HG03342 (cell line): ENCODE results near the gene SLC9A1.

ENCODE experiments used
- ATAC-seq: cut with Tn5 transposase; IDR thresholded peaks from one replicate; pipeline ENCODE4 v1.9.1; 2021; ENCODE audit warnings: mild to moderate bottlenecking, moderate library complexity; ENCODE audit not compliant: unreplicated experiment

The SLC9A1 gene

GRCh38 chr1:27084107-27084506 is 70.8 kb downstream of the SLC9A1 start:
- no peak for ATAC-seq

DNA sequence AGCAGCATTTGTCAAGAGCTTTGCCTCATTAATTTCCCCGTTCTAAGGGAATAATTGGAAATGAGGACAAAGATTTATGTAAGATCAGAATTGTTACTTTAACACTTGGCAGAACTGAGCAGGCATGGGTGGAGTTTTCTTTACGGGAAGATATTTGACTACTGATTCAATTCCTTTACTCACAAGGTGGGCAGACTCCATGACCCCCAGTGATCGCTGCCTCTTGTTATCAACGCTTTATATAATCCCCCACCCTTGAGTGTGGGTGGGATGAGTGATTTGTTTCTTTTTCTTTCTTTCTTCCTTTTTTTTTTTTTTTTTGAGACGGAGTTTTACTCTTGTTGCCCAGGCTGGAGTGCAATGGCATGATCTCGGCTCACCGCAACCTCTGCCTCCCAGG is 77.0 kb downstream of the SLC9A1 start:
- ATAC-seq = no peak

DNA sequence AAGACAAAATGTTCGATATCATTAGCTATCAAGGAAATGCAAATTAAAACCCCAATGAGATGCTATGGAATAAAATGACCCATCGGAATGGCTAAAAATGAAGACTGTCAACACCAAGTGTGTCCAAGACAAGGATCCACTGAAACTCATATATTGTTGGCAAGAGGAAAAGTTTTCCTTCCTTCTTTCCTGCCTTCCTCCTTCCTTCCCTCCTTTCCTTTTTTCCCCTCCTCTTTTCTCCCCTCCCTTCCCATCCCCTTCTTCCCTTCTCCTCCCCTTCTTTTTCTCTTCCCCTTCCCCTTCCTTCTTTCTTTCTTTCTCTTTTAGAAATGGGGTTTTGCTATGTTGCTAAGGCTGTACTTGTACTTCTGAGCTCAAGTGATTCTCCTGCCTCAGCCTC is 78.1 kb downstream of the SLC9A1 start:
- no peak for ATAC-seq

DNA sequence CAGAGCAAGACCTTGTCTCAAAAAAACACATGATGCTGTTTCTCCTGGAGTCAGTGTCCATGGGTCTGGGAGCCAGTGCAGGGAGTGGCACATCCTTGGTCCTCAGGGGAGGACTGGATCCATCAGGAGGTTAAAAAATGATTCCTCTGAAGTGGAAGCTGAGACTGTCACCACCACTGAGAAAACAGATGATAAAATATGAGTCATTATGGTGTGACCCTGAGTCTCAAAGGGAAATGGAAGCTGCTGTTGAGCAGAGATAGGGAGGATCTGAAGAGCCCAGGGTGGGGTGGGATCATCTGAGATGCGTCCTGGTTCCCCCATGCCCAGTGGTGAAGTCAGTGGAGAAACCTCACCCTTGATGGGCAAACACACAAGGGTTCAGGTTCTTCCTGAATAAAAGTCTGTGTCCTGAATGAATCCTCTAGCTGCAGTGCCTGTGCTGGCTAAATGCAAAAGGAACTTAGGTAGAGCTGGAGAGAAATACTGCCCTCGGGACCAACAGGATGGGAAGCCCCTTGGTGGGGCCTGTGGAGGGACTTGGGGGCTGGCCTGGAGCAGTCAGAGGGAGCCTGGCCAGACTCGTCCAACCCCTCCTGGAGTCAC is 80.6 kb downstream of the SLC9A1 start:
- no peak for ATAC-seq

DNA sequence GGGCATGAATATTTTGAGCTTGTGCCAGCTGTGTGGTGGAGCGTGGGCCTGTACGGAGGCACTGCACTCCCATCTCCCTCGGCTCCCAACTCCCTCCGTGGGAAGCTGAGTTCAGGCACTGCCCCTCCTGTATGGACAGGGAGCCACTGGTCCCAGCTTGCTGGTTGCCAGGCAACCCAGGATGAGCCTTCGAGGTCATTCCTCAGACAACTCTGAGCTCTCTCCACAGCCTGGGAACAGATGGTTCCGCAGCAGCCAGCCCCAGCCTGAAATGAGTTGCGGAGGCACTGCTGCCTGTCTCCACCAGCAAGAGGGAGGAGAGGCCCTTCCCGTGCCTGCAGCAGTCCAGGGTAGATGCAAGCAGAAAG is 83.9 kb downstream of the SLC9A1 start:
- no peak for ATAC-seq

DNA sequence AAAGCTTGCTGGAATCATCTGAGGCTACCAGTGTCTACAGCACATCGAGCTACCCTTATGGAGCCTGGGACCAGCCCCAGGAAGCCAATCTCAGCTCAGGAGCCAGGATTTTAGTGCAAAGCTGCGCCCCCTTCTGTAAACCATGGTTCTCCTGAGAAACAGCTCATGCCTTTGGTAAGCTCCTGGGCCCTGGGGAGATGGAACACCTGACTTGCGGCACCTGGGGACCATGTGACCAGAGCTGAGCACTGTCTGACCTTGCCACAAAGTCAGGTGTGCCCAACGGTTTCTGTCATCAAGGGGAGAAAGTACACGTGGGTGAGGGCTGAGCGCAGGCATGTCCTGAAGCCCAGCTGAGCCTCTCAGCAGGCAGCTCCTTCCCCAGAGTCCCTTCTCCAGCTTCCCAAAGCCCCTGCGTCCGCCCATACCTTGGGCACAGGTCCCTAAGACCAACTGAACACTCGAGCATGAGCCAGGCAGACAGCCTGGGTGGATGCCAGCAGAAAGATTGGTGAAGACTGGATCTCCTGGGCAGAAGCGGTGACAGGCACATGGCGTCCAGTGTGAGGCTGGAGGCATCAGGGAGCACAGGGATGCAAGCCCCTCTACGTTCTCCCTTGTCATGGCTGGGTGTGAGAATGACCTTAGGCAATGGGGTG is 84.4 kb downstream of the SLC9A1 start:
- ATAC-seq = no peak

DNA sequence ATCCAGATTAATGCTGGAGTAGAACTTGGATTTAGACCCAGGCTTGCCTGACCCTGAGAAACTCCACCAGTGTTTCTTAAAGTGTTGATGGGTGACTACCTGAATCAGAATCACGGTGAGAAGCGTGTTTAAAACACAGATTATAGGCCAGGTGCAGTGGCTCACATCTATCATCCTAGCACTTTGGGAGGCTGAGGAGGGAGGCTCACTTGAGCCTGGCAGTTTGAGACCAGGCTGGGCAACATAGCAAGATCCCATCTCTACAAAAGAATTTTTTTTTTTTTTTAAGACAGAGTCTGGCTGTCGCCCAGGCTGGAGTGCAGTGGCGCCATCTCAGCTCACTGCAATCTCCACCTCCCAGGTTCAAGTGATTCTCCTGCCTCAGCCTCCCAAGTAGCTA is 86.0 kb downstream of the SLC9A1 start:
- no peak for ATAC-seq

GRCh38 chr1:27065999-27066630 is 88.8 kb downstream of the SLC9A1 start:
- ATAC-seq = no peak

GRCh38 chr1:27060891-27061290 is 94.0 kb downstream of the SLC9A1 start:
- ATAC-seq = no peak

DNA sequence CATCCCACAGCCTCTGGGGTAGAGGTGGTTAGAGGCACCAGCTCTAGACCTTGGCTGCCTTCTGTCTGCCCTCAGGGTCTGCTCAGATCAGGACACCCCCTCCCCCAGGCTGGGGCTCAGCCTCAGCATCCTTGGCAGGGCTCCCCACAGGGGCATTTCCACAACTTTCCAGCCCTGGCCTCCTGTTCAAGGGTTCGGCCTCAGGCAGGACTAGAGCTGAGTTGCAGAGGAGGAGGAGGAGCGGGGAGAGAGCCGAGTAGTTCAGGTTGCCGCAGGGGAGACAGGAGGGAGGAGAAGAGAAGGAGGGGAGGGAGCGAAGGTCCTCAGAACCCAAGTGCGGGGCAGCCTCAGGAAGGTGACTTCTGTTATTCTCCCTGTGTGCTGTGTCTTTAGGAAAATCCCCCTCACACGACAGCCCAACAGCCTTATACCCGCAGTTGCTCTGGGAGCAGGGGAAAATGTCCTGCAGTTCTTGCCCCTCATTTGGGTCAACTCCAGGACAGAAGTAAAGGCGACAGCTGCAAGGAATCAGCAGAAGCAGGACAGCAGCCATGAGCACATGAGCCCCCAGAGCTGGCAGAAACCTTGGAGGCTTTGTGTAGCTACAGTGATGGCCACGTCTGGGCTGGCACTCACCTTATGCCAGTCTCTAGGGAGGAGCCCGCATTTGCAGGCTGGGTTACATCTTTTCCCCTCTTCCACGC is 95.8 kb downstream of the SLC9A1 start:
- no peak for ATAC-seq

- no peak for ATAC-seq
These were observed 96.9 kb downstream of the SLC9A1 start for GRCh38 chr1:27057801-27058625.

- no peak for ATAC-seq
These were observed 97.5 kb downstream of the SLC9A1 start for GRCh38 chr1:27057389-27057788.

DNA sequence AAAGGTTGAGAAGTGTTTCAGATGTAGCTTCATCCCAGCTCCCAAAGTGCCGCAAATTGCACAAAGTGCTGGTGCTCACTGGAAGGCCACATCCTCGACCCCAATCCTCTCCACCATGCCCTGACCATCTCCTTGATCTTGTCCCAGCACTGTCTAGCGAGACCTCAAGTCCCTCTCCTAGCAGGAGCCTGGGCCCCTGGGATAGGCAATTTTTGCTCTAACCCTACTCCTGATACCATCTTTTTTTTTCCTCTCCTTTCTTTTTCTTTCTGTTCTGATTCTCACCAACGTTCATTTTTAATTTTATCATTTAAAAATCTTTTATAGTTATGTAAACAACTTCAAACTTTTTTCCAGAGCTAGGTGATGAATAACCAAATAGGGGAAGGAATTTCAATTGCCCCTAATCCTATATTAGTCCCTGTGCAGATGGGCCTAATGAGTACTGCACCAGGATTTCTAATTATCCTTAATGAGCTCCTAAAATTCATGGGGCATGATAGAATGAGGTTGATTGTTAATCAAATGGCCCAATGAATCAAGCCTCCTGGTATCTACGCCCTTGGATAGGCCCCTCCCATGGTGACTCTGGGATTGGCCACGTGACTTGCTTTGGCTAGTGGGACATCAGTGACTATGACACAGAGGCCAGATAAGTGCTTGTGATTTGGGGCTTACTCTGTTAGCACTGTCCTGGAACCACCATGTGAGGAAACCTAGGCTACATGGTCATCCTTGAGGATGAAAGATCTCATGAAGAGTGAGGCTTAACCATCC is 100.8 kb downstream of the SLC9A1 start:
- ATAC-seq = no peak

DNA sequence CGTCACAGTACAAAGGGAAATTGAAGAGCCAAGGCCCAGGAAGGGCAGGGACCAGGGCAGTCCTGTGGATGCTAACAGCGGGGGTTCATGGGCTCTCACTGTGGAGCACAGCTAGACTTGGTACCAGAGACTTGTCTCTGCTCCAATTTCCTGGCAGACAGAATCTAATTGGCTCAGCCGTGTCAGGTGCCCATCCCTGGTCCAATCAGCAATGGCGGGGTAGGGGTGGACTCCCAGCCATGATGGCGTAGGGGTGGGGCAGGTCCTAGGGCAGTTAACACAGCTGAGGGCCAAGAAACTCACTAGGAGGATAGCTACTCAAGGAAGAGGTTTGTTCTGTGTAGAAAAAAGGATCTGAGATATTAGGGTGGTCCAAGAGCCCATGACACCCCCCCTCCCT is 102.4 kb downstream of the SLC9A1 start:
- no peak for ATAC-seq

DNA sequence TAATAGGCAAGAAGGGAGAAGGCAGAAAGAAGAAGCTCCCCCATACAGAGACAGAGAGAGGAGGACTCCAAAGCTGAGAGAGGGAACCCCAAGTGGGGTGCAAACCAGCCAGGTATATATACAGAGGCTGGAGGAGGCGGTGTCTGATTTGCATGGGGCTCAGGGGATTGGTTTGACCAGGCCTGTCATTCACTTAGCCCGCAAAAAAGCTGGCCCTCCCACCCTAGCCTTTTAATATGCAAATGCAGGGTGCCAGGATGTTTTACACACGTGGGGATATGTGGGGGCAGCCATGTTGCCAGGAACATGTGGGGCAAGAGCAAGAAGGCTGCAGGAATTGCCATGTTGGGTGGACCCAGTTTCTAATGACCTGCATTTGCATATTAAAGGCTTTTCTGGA is 105.3 kb downstream of the SLC9A1 start:
- no peak for ATAC-seq

- ATAC-seq = no peak
These were observed 105.8 kb downstream of the SLC9A1 start for GRCh38 chr1:27049100-27049499.
